Mesenteric fat pad (tissue), 1 donor: Measurements from ENCODE around the gene UBAP2. TPM values are rescaled to one million over a fixed set of nuclear protein-coding genes. Genes with fewer than 3 reads are reported as not detected.

Experiments used
- DNase-seq: peaks from one replicate; pipeline ENCODE4 v3.0.0-alpha.2; 2020; ENCODE audit warnings: low spot score
- total RNA-seq: library from RNA; stranded (reverse); fragmentation: NEBNext Ultra II Directional; extraction: Animal tissue kit (Norgen Biotek cat#: 25700); gene quantifications from one replicate; pipeline ENCODE4 v1.2.1, GENCODE V29; 2021
- donor health status: DM: yes; HTN: yes; CAD: no.

UBAP2 gene
- total RNA-seq, 1 donor from 2014 or later = 27.0 TPM

DNA sequence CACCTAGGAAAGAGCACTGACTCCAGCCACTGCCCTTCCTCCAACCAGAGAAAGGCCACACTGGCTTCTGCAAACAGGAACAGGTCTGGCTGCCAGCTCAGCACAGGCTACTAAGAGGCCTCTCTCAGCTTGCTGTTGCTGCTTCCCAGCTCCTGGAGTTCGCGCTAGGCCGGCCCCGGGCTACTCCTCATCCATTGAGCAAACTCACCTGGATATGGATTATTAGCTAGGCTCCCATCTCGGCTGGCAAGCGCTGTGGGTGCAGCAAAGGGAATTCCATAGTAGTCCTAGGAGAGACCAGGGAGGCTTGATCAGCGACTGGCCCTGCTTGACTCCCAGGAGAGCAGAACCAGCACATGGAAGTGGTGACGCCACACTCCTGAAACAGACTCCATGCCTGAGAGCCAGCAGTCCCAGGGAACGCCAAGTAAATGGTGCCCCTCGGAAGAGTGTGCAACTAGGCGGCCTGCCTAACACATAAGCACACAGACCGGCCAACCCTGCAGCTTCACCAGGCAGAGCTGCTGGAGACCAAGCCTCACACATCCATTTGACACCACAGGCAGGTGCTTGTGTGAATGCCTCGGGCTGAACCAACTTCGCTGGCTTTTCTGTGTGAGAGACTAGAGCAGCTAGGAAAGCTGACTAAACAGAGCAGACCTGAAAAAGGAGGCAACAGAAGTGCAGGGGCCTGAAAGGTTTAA, 124.5 kb downstream of the UBAP2 start:
- DNase-seq = peak; percentile 64

DNA sequence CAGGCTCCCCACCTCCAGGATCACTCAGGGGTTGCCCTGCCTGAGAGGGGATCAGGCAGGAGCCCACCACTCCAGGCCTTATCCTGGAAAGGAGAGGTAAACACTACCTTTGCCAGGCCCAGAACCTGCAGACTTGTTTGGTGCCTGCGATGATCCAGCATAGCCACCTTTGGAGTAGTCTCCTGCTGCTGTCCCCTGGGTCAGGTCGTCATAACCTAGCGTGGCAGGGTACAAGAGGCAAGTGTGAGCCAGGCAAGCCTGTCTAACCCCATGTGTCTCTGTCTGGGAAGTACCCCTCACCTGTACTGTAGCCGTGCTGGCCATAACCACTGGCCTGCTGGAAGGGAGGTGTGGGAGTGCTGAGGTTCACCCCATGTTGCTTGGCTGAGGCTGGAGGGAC, 125.6 kb downstream of the UBAP2 start:
- DNase-seq = peak; percentile 65

DNA sequence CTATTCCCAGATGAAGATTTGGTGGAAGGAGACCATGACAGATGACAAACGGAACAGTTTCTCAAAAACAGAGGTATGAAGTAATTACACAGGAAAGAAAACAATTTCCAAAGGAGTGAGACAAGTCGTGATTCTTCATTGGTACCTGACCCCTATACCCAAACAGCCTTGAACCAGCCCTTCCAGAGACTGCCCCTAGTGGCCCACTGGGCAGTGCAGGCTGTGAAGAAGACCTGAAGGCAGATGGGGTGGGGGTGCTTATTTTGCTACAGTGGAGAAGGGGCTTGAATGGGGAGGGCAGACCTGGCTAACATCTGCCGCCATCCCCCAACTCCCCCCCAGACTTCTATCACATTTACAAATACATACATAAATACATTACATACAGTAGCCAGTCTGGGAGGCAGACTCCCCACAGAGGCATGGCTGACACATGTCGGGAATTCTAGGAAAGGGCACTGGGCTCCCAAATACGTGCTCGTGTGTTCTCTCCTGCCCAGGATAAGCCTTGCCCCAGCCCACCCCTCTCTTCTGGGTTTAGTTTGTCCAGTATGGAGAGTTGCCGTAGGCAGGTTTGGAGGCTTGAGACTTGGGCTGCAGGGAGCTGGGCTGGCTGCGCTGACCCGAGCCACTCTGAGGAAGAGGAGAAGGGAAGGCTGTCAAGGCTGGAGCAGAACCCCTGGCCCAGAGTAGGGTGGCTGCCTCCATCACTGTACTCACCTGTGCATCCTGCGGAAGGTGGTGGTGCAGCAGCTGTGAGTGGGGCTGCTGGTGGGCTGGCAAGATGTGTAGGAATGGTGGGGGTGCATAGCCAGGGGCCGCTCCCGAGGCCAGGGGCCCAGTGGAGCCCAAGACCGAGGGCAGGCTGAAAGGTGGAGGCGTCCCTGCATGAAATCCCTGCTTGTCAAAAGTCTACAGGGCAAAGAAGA, 126.5 kb downstream of the UBAP2 start:
- peak; percentile 81 for DNase-seq

- no peak for DNase-seq
Observed at GRCh38 chr9:33919276-33919897, 129.3 kb downstream of the UBAP2 start.

DNA sequence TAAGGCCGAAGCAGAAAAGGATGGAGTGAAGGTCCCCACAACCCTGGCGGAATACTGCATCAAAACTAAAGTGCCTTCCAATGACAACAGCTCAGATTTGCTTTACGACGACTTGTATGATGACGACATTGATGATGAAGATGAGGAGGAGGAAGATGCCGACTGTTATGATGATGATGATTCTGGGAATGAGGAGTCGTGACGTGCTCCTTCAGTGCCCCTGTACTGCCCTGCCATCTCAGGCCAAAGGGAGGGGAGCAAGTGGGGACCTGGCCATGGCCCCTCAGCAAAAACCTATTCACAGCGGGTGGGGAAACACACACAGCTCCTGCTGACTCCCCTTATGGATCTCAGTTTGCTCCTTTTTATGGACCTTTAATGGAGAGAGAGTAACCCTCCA, 131.7 kb downstream of the UBAP2 start:
- no peak for DNase-seq

GRCh38 chr9:33914887-33915628, 133.6 kb downstream of the UBAP2 start:
- no peak for DNase-seq

- DNase-seq = no peak
Observed at GRCh38 chr9:33913541-33913940, 135.1 kb downstream of the UBAP2 start.

- no peak for DNase-seq
Observed at GRCh38 chr9:33908749-33909148, 139.9 kb downstream of the UBAP2 start.

- DNase-seq = no peak
Observed at GRCh38 chr9:33908114-33908513, 140.6 kb downstream of the UBAP2 start.

DNA sequence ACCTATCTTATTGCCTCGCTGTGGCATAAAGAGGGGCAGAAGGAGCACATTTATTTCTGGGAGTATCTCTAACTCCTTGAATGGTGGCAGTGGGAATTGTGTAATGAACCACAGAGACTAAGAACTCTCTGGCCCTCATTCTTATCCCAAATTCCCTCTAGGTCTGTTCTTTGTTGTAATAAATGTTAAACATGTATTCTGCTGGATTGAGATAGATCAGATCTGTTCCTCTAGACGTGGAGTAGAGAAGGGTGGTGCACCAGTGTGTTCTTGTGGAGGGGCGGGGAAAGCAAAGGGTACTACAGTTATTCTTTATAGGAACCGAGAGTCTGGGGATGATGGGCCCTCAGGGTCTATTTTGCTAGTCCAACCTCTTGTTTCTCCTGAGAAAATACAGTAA, 141.3 kb downstream of the UBAP2 start:
- DNase-seq = no peak

DNA sequence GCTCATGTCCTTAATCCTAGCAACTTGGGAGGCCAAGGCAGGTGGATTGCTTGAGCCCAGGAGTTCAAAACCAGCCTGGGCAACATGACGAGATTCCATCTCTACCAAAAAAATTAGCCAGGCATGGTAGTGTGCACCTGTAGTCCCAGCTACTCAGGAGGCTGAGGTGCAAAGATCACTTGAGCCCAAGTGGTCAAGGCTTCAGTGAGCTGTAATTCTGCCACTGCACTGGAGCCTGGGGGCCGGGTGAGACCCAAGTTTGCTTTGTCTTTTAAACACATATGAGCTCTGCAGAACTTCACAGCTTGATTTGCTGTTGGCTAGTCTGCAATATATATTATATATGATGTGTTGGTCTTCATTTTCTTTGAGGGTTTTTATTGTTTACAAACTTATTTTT, 141.9 kb downstream of the UBAP2 start:
- no peak for DNase-seq

DNA sequence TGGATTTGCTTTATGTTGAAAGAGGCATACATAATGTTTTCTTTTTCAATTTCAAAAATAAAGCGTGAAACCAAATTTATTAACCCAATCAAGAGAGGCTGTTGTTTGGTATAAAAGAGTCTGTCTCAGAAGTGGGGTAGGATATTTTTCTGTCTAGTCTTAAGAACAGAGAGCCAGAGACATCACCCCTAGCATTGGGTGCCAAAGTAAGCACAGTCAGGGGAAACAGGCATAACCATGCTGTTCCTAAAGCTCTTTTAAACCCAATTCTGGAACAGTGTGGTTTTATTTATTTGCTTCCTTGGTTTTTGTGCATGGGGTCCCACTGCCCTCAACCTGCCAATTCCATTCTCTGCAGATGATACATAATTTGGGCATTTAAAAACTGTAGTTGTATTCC, 143.6 kb downstream of the UBAP2 start:
- no peak for DNase-seq

GRCh38 chr9:33903157-33903780, 145.4 kb downstream of the UBAP2 start:
- no peak for DNase-seq

DNA sequence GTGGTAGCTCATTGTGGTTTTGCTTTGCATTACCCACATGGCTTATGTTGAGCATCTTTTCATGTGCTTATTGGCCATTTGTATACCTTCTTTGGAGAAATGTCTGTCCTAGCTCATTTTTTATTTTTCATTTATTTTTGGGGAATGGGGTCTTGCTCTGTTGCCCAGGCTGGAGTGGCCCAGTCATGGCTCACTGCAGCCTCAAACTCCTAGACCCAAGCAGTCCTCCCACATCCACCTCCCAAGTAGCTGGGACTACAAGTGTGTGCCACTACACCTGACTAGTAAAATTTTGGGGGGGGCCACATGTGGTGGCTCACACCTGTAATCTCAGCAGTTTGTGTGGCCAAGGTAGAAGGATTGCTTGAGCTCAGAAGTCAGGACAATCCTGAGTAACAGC, 154.4 kb downstream of the UBAP2 start:
- no peak for DNase-seq

- no peak for DNase-seq
Observed at GRCh38 chr9:33893861-33894260, 154.8 kb downstream of the UBAP2 start.

- DNase-seq = no peak
Observed at GRCh38 chr9:33885948-33886347, 162.7 kb downstream of the UBAP2 start.

GRCh38 chr9:33884856-33885701, 163.6 kb downstream of the UBAP2 start:
- DNase-seq = no peak

DNA sequence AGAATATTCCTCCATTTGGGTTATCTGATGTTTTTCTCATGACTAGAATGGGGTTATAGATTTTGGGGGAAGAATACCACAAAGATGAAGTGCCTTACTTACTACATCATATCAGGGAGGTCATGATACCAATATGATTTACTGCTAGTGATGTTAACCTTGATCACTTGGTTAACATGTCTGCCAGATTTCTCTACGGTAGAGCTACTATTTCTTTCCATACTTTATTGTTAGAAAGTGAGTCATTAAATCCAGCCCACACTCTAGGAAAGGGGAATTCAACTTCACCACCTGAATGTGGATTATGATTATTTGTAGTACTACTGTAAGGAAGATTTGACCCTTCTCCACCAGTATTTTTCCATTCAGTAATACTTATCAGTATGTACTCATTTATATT, 167.1 kb downstream of the UBAP2 start:
- no peak for DNase-seq

- DNase-seq = no peak
Observed at GRCh38 chr9:33880211-33881089, 168.2 kb downstream of the UBAP2 start.
